DOHH2 (cell line): Measurements from ENCODE around the gene ZSCAN1.

Experiments used
- H3F3A ChIP-seq: fragments of 200-600 bp; sonication (generic), shearing (Covaris generic); 2 replicates; pipeline ENCODE4 v1.6.0; 2016; ENCODE audit warnings: antibody characterized with exemption, mild to moderate bottlenecking; ENCODE audit not compliant: control insufficient read depth, insufficient read depth
- H3K27ac ChIP-seq: fragments of 200-600 bp; sonication (generic); 2 replicates; pipeline ENCODE4 v1.5.1; 2014; ENCODE audit warnings: low read depth, mild to moderate bottlenecking, low read length, moderate library complexity
- H3K27me3 ChIP-seq: fragments of 200-600 bp; sonication (generic); 2 replicates; pipeline ENCODE4 v1.6.1; 2014; ENCODE audit warnings: mild to moderate bottlenecking, low read length, mixed read lengths; ENCODE audit not compliant: control insufficient read depth
- H3K36me3 ChIP-seq: fragments of 200-600 bp; sonication (generic); 2 replicates; pipeline ENCODE4 v1.6.1; 2014; ENCODE audit warnings: mild to moderate bottlenecking, low read length, moderate library complexity, mixed read lengths; ENCODE audit not compliant: control insufficient read depth
- H3K4me1 ChIP-seq: fragments of 200-600 bp; sonication (generic); 2 replicates; pipeline ENCODE4 v1.6.1; 2014; ENCODE audit warnings: mild to moderate bottlenecking, low read length, mixed read lengths; ENCODE audit not compliant: control insufficient read depth
- H3K4me2 ChIP-seq: fragments of 200-600 bp; sonication (generic); 2 replicates; pipeline ENCODE4 v1.6.0; 2014; ENCODE audit warnings: mild to moderate bottlenecking, low read length, moderate library complexity
- H3K4me3 ChIP-seq: fragments of 200-600 bp; sonication (generic); 2 replicates; pipeline ENCODE4 v1.5.1; 2014; ENCODE audit warnings: mild to moderate bottlenecking, low read length, mixed read lengths
- H3K79me2 ChIP-seq: fragments of 200-600 bp; sonication (generic); 2 replicates; pipeline ENCODE4 v1.6.1; 2014; ENCODE audit warnings: mild to moderate bottlenecking, low read length, mixed read lengths; ENCODE audit not compliant: control insufficient read depth
- H3K9me2 ChIP-seq: fragments of 200-600 bp; sonication (generic); replicated peaks from 2 replicates; pipeline ENCODE4 v1.6.1; 2014; ENCODE audit warnings: mild to moderate bottlenecking, low read length, mixed read lengths; ENCODE audit not compliant: control insufficient read depth
- H3K9me3 ChIP-seq: fragments of 200-600 bp; sonication (generic); 2 replicates; pipeline ENCODE4 v1.6.1; 2014; ENCODE audit warnings: antibody characterized with exemption, low read length, mixed read lengths; ENCODE audit not compliant: control insufficient read depth, insufficient read depth
- H4K20me1 ChIP-seq: fragments of 200-600 bp; sonication (generic); 2 replicates; pipeline ENCODE4 v1.6.0; 2014; ENCODE audit warnings: low read depth, mild to moderate bottlenecking, antibody characterized with exemption, low read length, moderate library complexity; ENCODE audit not compliant: control insufficient read depth, insufficient read depth
- CTCF ChIP-seq: fragments of 200-600 bp; sonication (generic); IDR thresholded peaks from one replicate; pipeline ENCODE4 v1.5.1; 2014; ENCODE audit warnings: antibody characterized with exemption, mild to moderate bottlenecking, low read depth, low read length; ENCODE audit not compliant: poor library complexity, severe bottlenecking
- EZH2phosphoT487 ChIP-seq: fragments of 200-600 bp; sonication (generic); IDR thresholded peaks from 2 replicates; pipeline ENCODE4 v1.6.1; 2017; ENCODE audit warnings: borderline replicate concordance, mild to moderate bottlenecking, antibody characterized with exemption, low read length, moderate library complexity, mixed read lengths

The ZSCAN1 gene

GRCh38 chr19:58014141-58014540, 19.7 kb upstream of the ZSCAN1 start:
- Histone ChIP-seq H3K79me2 (no peaks in the 10 kb centered on the region), H3K4me2 (no peak overlapping the region), H3K27me3 (no peaks in the 10 kb centered on the region)

GRCh38 chr19:58020129-58020528, 13.7 kb upstream of the ZSCAN1 start:
- no peaks in the 10 kb centered on the region for H3K9me2 ChIP-seq
- H3K36me3 ChIP-seq = no peaks in the 10 kb centered on the region
- peaks cover 34% of the 10 kb centered on the region; the same call in 1 of the 2 replicates for H3K9me3 ChIP-seq
- H3K4me2 ChIP-seq = no peak overlapping the region
- no peaks in the 10 kb centered on the region for H3K4me1 ChIP-seq
- H3K27ac ChIP-seq = no peak overlapping the region
- H4K20me1 ChIP-seq = no peaks in the 10 kb centered on the region
- no peaks in the 10 kb centered on the region for H3K27me3 ChIP-seq
- no peaks in the 10 kb centered on the region for H3F3A ChIP-seq
- no peaks in the 10 kb centered on the region for H3K79me2 ChIP-seq
- TF ChIP-seq EZH2phosphoT487 (no peak), CTCF (no peak)
- no peak overlapping the region for H3K4me3 ChIP-seq

More at GRCh38 chr19:58014141-58014540, 19.7 kb upstream of the ZSCAN1 start:
- Histone ChIP-seq H3K9me2 (no peaks in the 10 kb centered on the region), H3K9me3 (peaks cover 26% of the 10 kb centered on the region; the same call in 1 of the 2 replicates), H3F3A (no peaks in the 10 kb centered on the region), H3K4me3 (no peak overlapping the region), H3K36me3 (no peaks in the 10 kb centered on the region), H3K27ac (no peak overlapping the region), H4K20me1 (no peaks in the 10 kb centered on the region), H3K4me1 (no peaks in the 10 kb centered on the region)
- TF ChIP-seq CTCF (no peak), EZH2phosphoT487 (no peak)

GRCh38 chr19:58021541-58022282, 12.1 kb upstream of the ZSCAN1 start:
- Histone ChIP-seq H3K4me3 (no peak overlapping the region), H3K9me3 (peaks cover 42% of the 10 kb centered on the region; the same call in 1 of the 2 replicates), H3K27ac (no peak overlapping the region), H3K9me2 (no peaks in the 10 kb centered on the region), H3F3A (no peaks in the 10 kb centered on the region), H3K79me2 (no peaks in the 10 kb centered on the region), H4K20me1 (no peaks in the 10 kb centered on the region), H3K36me3 (no peaks in the 10 kb centered on the region), H3K27me3 (no peaks in the 10 kb centered on the region), H3K4me2 (no peak overlapping the region), H3K4me1 (no peaks in the 10 kb centered on the region)
- TF ChIP-seq EZH2phosphoT487 (no peak), CTCF (peak; percentile 48)
